IPS-18a (cell line): ENCODE measurements around the gene CHCHD5.
"Not testable (repeated sequence)": the region's sequence is repeated elsewhere in the genome, so short reads cannot be mapped to it uniquely, and the experiment has no call there.

ENCODE experiments used
- H3K27ac ChIP-seq: one replicate; pipeline ENCODE4 v1.5.1; 2013; ENCODE audit warnings: low read length
- H3K27me3 ChIP-seq: one replicate; pipeline ENCODE4 v1.6.1; 2013; ENCODE audit warnings: mild to moderate bottlenecking, low read length; ENCODE audit not compliant: control insufficient read depth, insufficient read depth
- H3K36me3 ChIP-seq: one replicate; pipeline ENCODE4 v1.6.1; 2013; ENCODE audit warnings: low read depth, low read length; ENCODE audit not compliant: control insufficient read depth
- H3K4me1 ChIP-seq: one replicate; pipeline ENCODE4 v1.6.1; 2013; ENCODE audit warnings: low read depth, low read length; ENCODE audit not compliant: control insufficient read depth
- H3K4me3 ChIP-seq: one replicate; pipeline ENCODE4 v1.5.1; 2013; ENCODE audit warnings: low read length
- H3K9ac ChIP-seq: one replicate; pipeline ENCODE4 v1.6.1; 2013; ENCODE audit warnings: mild to moderate bottlenecking, low read length, moderate library complexity
- H3K9me3 ChIP-seq: one replicate; pipeline ENCODE4 v1.6.1; 2013; ENCODE audit warnings: low read depth, low read length; ENCODE audit not compliant: control insufficient read depth

The CHCHD5 gene

GRCh38 chr2:112584134-112584890, at the start of gene CHCHD5:
CHCHD5 (plus strand) TSS chr2:112584609; CDS start chr2:112584648, 39 bp downstream.
- Histone ChIP-seq H3K9me3 (no peaks in the 10 kb centered on the region), H3K4me3 (peak within 1 kb of the TSS; percentile 96), H3K27ac (peak within 1 kb of the TSS; percentile 83), H3K9ac (peak within 1 kb of the TSS; percentile 82), H3K4me1 (peaks cover 11% of the 10 kb centered on the region), H3K36me3 (peaks cover 6% of the 10 kb centered on the region), H3K27me3 (no peaks in the 10 kb centered on the region)

- H3K27ac ChIP-seq = no peak overlapping the region
- H3K4me3 ChIP-seq = no peak overlapping the region
- H3K4me1 ChIP-seq = no peaks in the 10 kb centered on the region
- no peaks in the 10 kb centered on the region for H3K27me3 ChIP-seq
- peaks cover 14% of the 10 kb centered on the region for H3K36me3 ChIP-seq
- no peak overlapping the region for H3K9ac ChIP-seq
- no peaks in the 10 kb centered on the region for H3K9me3 ChIP-seq
These were observed 49.6 kb upstream of the CHCHD5 start for GRCh38 chr2:112534826-112535225.

GRCh38 chr2:112536665-112537064, 47.7 kb upstream of the CHCHD5 start:
- H3K4me3 ChIP-seq, H3K4me1 ChIP-seq, H3K27ac ChIP-seq, H3K9me3 ChIP-seq, H3K9ac ChIP-seq, H3K36me3 ChIP-seq, H3K27me3 ChIP-seq: not testable (repeated sequence)

GRCh38 chr2:112539306-112539705, 45.1 kb upstream of the CHCHD5 start:
- H3K27me3 ChIP-seq = no peaks in the 10 kb centered on the region
- H3K36me3 ChIP-seq = no peaks in the 10 kb centered on the region
- H3K9me3 ChIP-seq = no peaks in the 10 kb centered on the region
- H3K4me3 ChIP-seq = no peak overlapping the region
- H3K9ac ChIP-seq = no peak overlapping the region
- H3K4me1 ChIP-seq = peaks cover 7% of the 10 kb centered on the region
- no peak overlapping the region for H3K27ac ChIP-seq

- no peak overlapping the region for H3K27ac ChIP-seq
- H3K9ac ChIP-seq = no peak overlapping the region
- H3K36me3 ChIP-seq = peaks cover under 1% of the 10 kb centered on the region
- H3K4me3 ChIP-seq = peak overlapping the region; percentile 97
- H3K27me3 ChIP-seq = no peaks in the 10 kb centered on the region
- peaks cover 7% of the 10 kb centered on the region for H3K4me1 ChIP-seq
- H3K9me3 ChIP-seq = no peaks in the 10 kb centered on the region
These were observed 43.5 kb upstream of the CHCHD5 start for GRCh38 chr2:112540906-112541305.

- Histone ChIP-seq H3K4me1 (peaks cover 7% of the 10 kb centered on the region), H3K36me3 (peaks cover 5% of the 10 kb centered on the region), H3K9ac (peak overlapping the region; percentile 94), H3K4me3 (peak overlapping the region; percentile 97), H3K9me3 (no peaks in the 10 kb centered on the region), H3K27ac (peak overlapping the region; percentile 85), H3K27me3 (no peaks in the 10 kb centered on the region)
These were observed 42.9 kb upstream of the CHCHD5 start for GRCh38 chr2:112541315-112542122.

- Histone ChIP-seq H3K27me3 (no peaks in the 10 kb centered on the region), H3K4me3 (peak within 1 kb of the TSS; percentile 97), H3K9me3 (no peaks in the 10 kb centered on the region), H3K36me3 (peaks cover 11% of the 10 kb centered on the region), H3K27ac (peak within 1 kb of the TSS; percentile 85), H3K4me1 (peaks cover 7% of the 10 kb centered on the region), H3K9ac (peak within 1 kb of the TSS; percentile 94)
These were observed 42.1 kb upstream of the CHCHD5 start, which contains the start of gene POLR1B for GRCh38 chr2:112542123-112542983. POLR1B (plus strand) TSS chr2:112542465; CDS start chr2:112542495, 30 bp downstream.

GRCh38 chr2:112542984-112543661, 41.3 kb upstream of the CHCHD5 start:
- Histone ChIP-seq H3K27ac (no peak overlapping the region), H3K4me1 (peaks cover 7% of the 10 kb centered on the region)

GRCh38 chr2:112547333-112547732, 37.1 kb upstream of the CHCHD5 start:
- Histone ChIP-seq H3K9ac (no peak overlapping the region), H3K27ac (no peak overlapping the region), H3K4me3 (no peak overlapping the region), H3K4me1 (peaks cover 7% of the 10 kb centered on the region), H3K27me3 (no peaks in the 10 kb centered on the region), H3K9me3 (no peaks in the 10 kb centered on the region), H3K36me3 (peaks cover 58% of the 10 kb centered on the region)

More at GRCh38 chr2:112542984-112543661, 41.3 kb upstream of the CHCHD5 start:
- H3K9ac ChIP-seq = peak overlapping the region; percentile 94
- H3K27me3 ChIP-seq = no peaks in the 10 kb centered on the region
- peaks cover 19% of the 10 kb centered on the region for H3K36me3 ChIP-seq
- peak overlapping the region; percentile 97 for H3K4me3 ChIP-seq
- H3K9me3 ChIP-seq = no peaks in the 10 kb centered on the region

- H3K36me3 ChIP-seq = peaks cover 74% of the 10 kb centered on the region
- no peak overlapping the region for H3K27ac ChIP-seq
- no peaks in the 10 kb centered on the region for H3K4me1 ChIP-seq
- H3K9ac ChIP-seq = no peak overlapping the region
- H3K4me3 ChIP-seq = no peak overlapping the region
- no peaks in the 10 kb centered on the region for H3K9me3 ChIP-seq
- H3K27me3 ChIP-seq = no peaks in the 10 kb centered on the region
These were observed 35.4 kb upstream of the CHCHD5 start for GRCh38 chr2:112548980-112549379.
